Activated CD8-positive, alpha-beta T cell treated with anti-CD3 and anti-CD28 coated beads for 36 hours (primary cell): ENCODE measurements around the gene RASSF9. TPM values are rescaled to one million over a fixed set of nuclear protein-coding genes. Genes with fewer than 3 reads are reported as not detected.

Experiments
- ATAC-seq: fragments of 200-7000 bp; cut with Tn5 transposase; one replicate; pipeline ENCODE4 v1.10.0; 2021; ENCODE audit warnings: mild to moderate bottlenecking, moderate library complexity
- CTCF ChIA-PET: fragments of 350-600 bp; sonication (Branson Sonifier 250); formaldehyde crosslinking; loops from one replicate; lab custom pipeline; 2021; ENCODE audit warnings: antibody characterized with exemption; lab: Charles Lee
- POLR2A ChIA-PET: fragments of 350-600 bp; sonication (Branson Sonifier 250); formaldehyde crosslinking; loops from one replicate; lab custom pipeline; 2021; ENCODE audit warnings: antibody characterized with exemption; lab: Charles Lee
- DNase-seq: peaks from one replicate; pipeline ENCODE4 v3.0.0-alpha.2; 2020
- H3K27ac Mint-ChIP-seq: one replicate; pipeline ENCODE4 v1.8.0; 2021; ENCODE audit warnings: mild to moderate bottlenecking, mixed read lengths
- H3K27me3 Mint-ChIP-seq: one replicate; pipeline ENCODE4 v1.8.0; 2021; ENCODE audit warnings: mixed read lengths
- H3K36me3 Mint-ChIP-seq: one replicate; pipeline ENCODE4 v1.8.0; 2021; ENCODE audit warnings: low read depth, mixed read lengths
- H3K4me1 Mint-ChIP-seq: one replicate; pipeline ENCODE4 v1.8.0; 2021; ENCODE audit warnings: low read depth, mixed read lengths
- H3K4me3 Mint-ChIP-seq: one replicate; pipeline ENCODE4 v1.8.0; 2021; ENCODE audit warnings: mild to moderate bottlenecking, moderate library complexity, mixed read lengths
- H3K9me3 Mint-ChIP-seq: one replicate; pipeline ENCODE4 v1.8.0; 2021; ENCODE audit warnings: mixed read lengths
- intact Hi-C: fragments of 100-400 bp; cut with micrococcal nuclease; formaldehyde crosslinking; loops from one replicate; pipeline ENCODE4 v1.10.0; 2022
- total RNA-seq, 2 experiments: library from RNA; stranded (reverse); gene quantifications; one replicate each; pipeline ENCODE4 v1.2.3, GENCODE V29; 2021
- TF ChIP-seq, protein P1 (sequence below): fragments of 200-600 bp; IDR thresholded peaks from one replicate; pipeline ENCODE4 v1.8.0; 2022; ENCODE audit warnings: antibody characterized with exemption, mild to moderate bottlenecking

RASSF9 gene
- total RNA-seq, 2 experiments from 2014 or later: not detected

DNA sequence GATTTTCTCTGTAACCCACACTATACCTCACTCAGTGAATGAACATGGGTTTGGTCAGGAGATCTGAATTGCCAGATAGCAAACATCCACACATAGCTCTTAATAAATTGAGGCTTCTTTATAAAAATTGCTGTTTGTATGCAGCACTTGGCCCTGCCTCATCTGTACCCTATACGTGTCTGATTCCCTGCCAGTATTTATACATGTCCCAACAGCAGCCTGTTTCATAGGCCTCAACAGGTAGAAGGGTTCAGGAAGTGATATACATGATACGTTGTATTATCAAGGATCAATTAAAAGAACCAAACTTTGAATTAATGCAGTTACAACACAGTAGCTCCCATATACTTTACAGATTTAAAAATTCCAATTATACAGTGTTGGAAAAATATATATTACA lies 32.3 kb downstream of the RASSF9 start:
- DNase-seq (no peak), ATAC-seq (no peak)
- intact Hi-C loops: no loop called here
- H3K27me3 Mint-ChIP-seq: no peaks in the 10 kb centered on the region
- no peaks in the 10 kb centered on the region for H3K9me3 Mint-ChIP-seq
- no peaks in the 10 kb centered on the region for H3K4me1 Mint-ChIP-seq
- ChIA-PET POLR2A (no interaction called here), CTCF (no interaction called here)
- no peak overlapping the region for H3K4me3 Mint-ChIP-seq
- no peaks in the 10 kb centered on the region for H3K36me3 Mint-ChIP-seq
- H3K27ac Mint-ChIP-seq: no peak overlapping the region
- TF ChIP-seq, protein P1, sequence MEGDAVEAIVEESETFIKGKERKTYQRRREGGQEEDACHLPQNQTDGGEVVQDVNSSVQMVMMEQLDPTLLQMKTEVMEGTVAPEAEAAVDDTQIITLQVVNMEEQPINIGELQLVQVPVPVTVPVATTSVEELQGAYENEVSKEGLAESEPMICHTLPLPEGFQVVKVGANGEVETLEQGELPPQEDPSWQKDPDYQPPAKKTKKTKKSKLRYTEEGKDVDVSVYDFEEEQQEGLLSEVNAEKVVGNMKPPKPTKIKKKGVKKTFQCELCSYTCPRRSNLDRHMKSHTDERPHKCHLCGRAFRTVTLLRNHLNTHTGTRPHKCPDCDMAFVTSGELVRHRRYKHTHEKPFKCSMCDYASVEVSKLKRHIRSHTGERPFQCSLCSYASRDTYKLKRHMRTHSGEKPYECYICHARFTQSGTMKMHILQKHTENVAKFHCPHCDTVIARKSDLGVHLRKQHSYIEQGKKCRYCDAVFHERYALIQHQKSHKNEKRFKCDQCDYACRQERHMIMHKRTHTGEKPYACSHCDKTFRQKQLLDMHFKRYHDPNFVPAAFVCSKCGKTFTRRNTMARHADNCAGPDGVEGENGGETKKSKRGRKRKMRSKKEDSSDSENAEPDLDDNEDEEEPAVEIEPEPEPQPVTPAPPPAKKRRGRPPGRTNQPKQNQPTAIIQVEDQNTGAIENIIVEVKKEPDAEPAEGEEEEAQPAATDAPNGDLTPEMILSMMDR: no peak

DNA sequence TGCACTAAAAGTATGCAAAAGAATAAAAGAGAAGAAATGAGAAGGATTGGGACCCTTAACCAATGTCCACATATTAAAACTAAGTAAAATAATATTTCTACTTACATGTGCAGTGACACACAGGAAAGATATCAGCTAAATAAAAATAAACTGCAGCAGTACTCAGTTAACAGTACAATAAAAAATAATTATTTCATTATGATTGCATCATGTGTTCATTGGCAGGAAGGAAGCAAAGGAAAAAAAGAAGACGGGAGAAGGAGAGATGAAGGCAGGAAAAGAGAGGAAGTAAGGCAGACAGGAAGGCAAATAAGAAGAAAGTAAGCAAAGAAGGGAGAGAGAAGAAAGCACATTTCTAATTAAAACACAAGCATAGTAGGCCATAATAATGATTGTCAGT lies 33.0 kb downstream of the RASSF9 start:
- ATAC-seq (no peak), DNase-seq (no peak)
- Mint-ChIP-seq H3K9me3 (no peaks in the 10 kb centered on the region), H3K4me1 (no peaks in the 10 kb centered on the region), H3K27me3 (no peaks in the 10 kb centered on the region), H3K4me3 (no peak overlapping the region), H3K36me3 (no peaks in the 10 kb centered on the region), H3K27ac (no peak overlapping the region)
- intact Hi-C loops: no loop called here
- ChIA-PET CTCF (no interaction called here), POLR2A (no interaction called here)
- TF ChIP-seq, protein P1: no peak

DNA sequence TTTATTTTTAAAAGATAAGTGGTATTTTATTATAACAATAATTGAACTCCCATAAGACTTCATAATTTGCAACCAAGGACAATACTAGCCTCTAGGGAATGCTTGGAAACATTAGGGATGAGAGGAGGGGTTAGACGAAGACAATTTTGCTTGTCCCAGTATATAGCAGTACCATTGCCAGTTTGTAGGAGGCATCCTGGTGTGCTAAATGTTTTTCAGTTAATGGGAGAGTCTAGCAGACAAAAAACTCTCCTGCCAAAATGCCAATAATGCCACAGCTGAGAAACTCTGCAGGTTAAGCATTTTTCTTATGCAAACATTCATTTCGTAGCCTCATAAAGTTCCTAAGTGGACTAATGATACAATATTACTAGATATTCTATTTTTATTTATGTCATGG lies 38.1 kb downstream of the RASSF9 start:
- POLR2A ChIA-PET: no interaction called here
- Mint-ChIP-seq H3K27me3 (no peaks in the 10 kb centered on the region), H3K9me3 (no peaks in the 10 kb centered on the region), H3K36me3 (no peaks in the 10 kb centered on the region), H3K27ac (no peak overlapping the region), H3K4me1 (no peaks in the 10 kb centered on the region), H3K4me3 (no peak overlapping the region)
- TF ChIP-seq, protein P1: no peak
- CTCF ChIA-PET: no interaction called here
- no peak for ATAC-seq
- no peak for DNase-seq
- intact Hi-C loops: no loop called here

DNA sequence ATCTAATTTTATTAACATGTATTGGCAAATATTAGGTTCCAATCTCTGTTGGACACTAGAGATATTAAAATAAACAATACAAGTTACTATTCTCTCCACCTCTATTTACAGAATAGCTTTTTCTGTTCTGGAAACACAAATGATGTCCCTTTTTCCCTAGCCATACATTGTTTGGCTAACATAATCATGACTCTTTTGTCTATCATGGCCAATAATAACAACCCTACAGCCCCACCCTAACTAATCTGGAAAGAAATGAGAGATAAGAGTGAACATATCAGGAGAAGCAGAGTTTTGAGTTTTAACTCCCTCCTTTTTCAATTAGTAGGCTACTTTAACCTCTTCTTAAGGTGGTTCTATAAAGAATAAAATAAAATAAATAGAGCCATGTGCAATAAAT lies 40.2 kb downstream of the RASSF9 start:
- ChIA-PET CTCF (no interaction called here), POLR2A (no interaction called here)
- ATAC-seq (no peak), DNase-seq (no peak)
- intact Hi-C loops: no loop called here
- Mint-ChIP-seq H3K9me3 (no peaks in the 10 kb centered on the region), H3K36me3 (no peaks in the 10 kb centered on the region), H3K4me1 (no peaks in the 10 kb centered on the region), H3K27ac (no peak overlapping the region), H3K27me3 (no peaks in the 10 kb centered on the region), H3K4me3 (no peak overlapping the region)
- TF ChIP-seq, protein P1: no peak

DNA sequence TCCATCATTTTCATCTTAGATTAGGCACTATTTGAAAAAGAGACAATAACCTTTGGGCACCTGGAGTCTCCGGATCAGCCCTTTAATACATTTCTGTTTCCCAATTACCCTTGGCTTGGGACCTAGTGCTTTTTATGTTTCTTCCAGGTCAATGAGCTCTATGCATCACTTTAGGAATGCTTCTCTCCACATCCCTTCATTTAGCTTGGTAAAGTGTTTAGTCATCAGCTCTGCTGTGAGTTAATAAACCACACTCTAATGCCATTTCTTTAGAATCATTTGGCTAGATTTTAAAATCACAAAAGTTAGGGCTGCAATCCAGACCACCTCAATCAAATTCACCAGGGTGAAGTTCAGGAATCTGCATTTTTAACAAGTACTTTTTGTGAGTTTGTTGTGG lies 41.7 kb downstream of the RASSF9 start:
- DNase-seq (no peak), ATAC-seq (no peak)
- TF ChIP-seq, protein P1: no peak
- Mint-ChIP-seq H3K4me3 (no peak overlapping the region), H3K27ac (no peak overlapping the region), H3K36me3 (no peaks in the 10 kb centered on the region), H3K27me3 (no peaks in the 10 kb centered on the region), H3K4me1 (no peaks in the 10 kb centered on the region), H3K9me3 (no peaks in the 10 kb centered on the region)
- POLR2A ChIA-PET: no interaction called here
- intact Hi-C loops: no loop called here
- CTCF ChIA-PET: no interaction called here
